ENCODE results near the gene TAX1BP1. TPM values are rescaled to one million over a fixed set of nuclear protein-coding genes. Genes with fewer than 3 reads are reported as not detected.

Gene TAX1BP1
- total RNA-seq, 1 experiment from 2014 or later, result 69.9 TPM

DNA sequence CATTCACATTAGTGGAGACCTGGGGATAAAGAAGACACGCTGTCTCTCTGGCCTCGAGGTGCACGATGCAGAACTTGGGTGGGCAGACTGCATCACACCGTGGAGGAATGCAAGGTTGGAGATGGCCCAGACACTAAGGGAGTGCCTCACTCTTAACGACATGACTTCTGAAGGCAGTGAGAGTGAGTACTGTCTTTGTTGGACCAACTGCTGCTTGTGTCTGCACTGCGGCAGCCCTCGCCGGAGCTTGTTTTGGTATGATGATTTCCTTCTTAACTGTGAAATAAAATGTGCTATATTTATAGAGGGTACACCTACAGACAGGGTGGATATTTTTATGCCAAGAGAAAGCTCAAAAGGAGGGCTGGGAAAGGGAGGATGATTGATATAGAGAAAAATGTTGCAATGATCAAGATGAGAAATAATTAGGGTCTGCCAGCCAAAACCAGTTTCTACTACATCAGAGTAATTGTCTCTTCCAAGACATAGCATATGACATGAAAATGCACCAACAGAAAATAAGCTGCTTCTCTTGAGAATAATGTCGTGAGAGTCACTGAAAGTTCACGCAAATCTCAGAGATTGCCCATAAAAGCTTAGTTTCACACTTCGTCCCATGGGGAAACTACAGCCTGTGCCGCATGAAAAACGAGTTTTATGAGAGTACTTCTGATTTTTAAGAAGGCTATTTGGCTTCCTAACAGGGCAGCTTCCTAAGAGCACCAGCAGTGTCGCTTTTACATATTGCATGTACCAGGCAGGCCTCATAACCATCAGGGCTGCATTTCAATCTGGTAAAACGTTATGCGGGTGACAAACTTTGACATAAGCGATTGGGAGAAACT lies 127.1 kb downstream of the TAX1BP1 start (continued):
- TF ChIP-seq ZNF317 (CRISPR knock-in tag; IDR thresholded peaks at IDR 0.05; ENCODE audit: borderline replicate concordance, low read depth) (no peak), JUN (CRISPR knock-in tag; IDR thresholded peaks at IDR 0.05) (no peak), E2F1 (CRISPR knock-in tag; IDR thresholded peaks at IDR 0.05) (no peak)
- TF ChIP-seq, protein P1, sequence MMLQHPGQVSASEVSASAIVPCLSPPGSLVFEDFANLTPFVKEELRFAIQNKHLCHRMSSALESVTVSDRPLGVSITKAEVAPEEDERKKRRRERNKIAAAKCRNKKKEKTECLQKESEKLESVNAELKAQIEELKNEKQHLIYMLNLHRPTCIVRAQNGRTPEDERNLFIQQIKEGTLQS (CRISPR knock-in tag; conservative IDR thresholded peaks at IDR 0.05), result no peak

DNA sequence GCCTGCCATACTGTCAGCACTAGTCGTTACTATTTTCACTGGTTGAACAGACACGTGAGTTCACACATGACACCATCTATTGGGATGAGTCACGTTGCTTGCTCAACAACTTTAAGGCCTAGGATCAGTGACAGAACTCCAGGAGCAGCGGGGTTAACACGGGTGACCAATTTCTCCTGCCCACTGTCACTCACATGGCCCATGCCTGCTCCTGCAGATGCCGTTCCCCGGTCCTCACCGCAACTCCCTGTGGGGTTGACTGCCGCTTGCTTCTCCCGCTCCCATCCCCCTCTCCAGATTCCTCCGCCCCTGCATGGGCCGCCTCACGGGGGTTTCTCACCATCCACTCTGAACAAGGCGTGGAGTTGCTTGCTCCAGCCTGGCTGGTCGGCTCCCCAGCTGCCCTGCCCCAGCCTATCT lies 128.2 kb downstream of the TAX1BP1 start:
- DNase-seq (ENCODE audit: low spot score) (no peak), ATAC-seq (no peak)
- Mint-ChIP-seq H3K27ac (no peak overlapping the region; the same call in 1 of the 2 replicates), H3K4me3 (no peak overlapping the region), H3K27me3 (ENCODE audit: low read depth) (no peaks in the 10 kb centered on the region), H3K4me1 (peaks cover 40% of the 10 kb centered on the region), H3K36me3 (no peaks in the 10 kb centered on the region), H3K9me3 (no peaks in the 10 kb centered on the region)
- POLR2A ChIA-PET, result no interaction called here
- CTCF ChIA-PET, result no interaction called here
- TF ChIP-seq RORB (CRISPR knock-in tag; IDR thresholded peaks at IDR 0.05) (no peak), ATF2 (CRISPR knock-in tag; IDR thresholded peaks at IDR 0.05; ENCODE audit: borderline replicate concordance, low read depth) (no peak), IRF1 (CRISPR knock-in tag; IDR thresholded peaks at IDR 0.05) (no peak), STAT6 (CRISPR knock-in tag; conservative IDR thresholded peaks at IDR 0.05; ENCODE audit: low read depth) (no peak), ESRRA (CRISPR knock-in tag; IDR thresholded peaks at IDR 0.05; ENCODE audit: borderline replicate concordance) (no peak), MAX (CRISPR knock-in tag; IDR thresholded peaks at IDR 0.05) (no peak), AFF4 (CRISPR knock-in tag; IDR thresholded peaks at IDR 0.05; ENCODE audit: borderline replicate concordance) (no peak), ZBTB21 (CRISPR knock-in tag; IDR thresholded peaks at IDR 0.05; ENCODE audit: borderline replicate concordance) (no peak), ETV6 (CRISPR knock-in tag; IDR thresholded peaks at IDR 0.05) (no peak)
